ENCODE data around the gene CAMSAP1.

The CAMSAP1 gene

GRCh38 chr9:135763716-135764446, 143.5 kb downstream of the CAMSAP1 start:
- Histone ChIP-seq H3K4me3 (ENCODE audit: low read length) (no peak overlapping the region), H3K4me1 (ENCODE audit: low read length) (no peaks in the 10 kb centered on the region), H3K9ac (ENCODE audit: low read length) (no peak overlapping the region), H4K20me1 (ENCODE audit: insufficient read depth, low read length) (no peaks in the 10 kb centered on the region), H2AFZ (ENCODE audit: low read depth, low read length) (no peak overlapping the region), H3K27me3 (ENCODE audit: low read depth, low read length) (no peaks in the 10 kb centered on the region), H3K27ac (ENCODE audit: low read length) (no peak overlapping the region), H3K79me2 (ENCODE audit: low read length) (no peaks in the 10 kb centered on the region), H3K4me2 (ENCODE audit: low read length) (no peak overlapping the region), H3K9me3 (ENCODE audit: insufficient read depth, low read length) (no peaks in the 10 kb centered on the region), H3K36me3 (replicated peaks; ENCODE audit: low read depth, low read length) (no peaks in the 10 kb centered on the region)
- TF ChIP-seq EZH2phosphoT487 (IDR thresholded peaks at IDR 0.05; ENCODE audit: low read depth) (no peak), CTCF (IDR thresholded peaks at IDR 0.05; ENCODE audit: low read depth, low read length) (no peak)

- TF ChIP-seq CTCF (IDR thresholded peaks at IDR 0.05; ENCODE audit: low read depth, low read length) (no peak), EZH2phosphoT487 (IDR thresholded peaks at IDR 0.05; ENCODE audit: low read depth) (no peak)
- no peak overlapping the region for H2AFZ ChIP-seq (ENCODE audit: low read depth, low read length)
- no peak overlapping the region for H3K4me2 ChIP-seq (ENCODE audit: low read length)
- H4K20me1 ChIP-seq (ENCODE audit: insufficient read depth, low read length), result no peaks in the 10 kb centered on the region
- no peaks in the 10 kb centered on the region for H3K9me3 ChIP-seq (ENCODE audit: insufficient read depth, low read length)
- H3K27me3 ChIP-seq (ENCODE audit: low read depth, low read length), result no peaks in the 10 kb centered on the region
- no peaks in the 10 kb centered on the region for H3K79me2 ChIP-seq (ENCODE audit: low read length)
- H3K36me3 ChIP-seq (replicated peaks; ENCODE audit: low read depth, low read length), result no peaks in the 10 kb centered on the region
- no peak overlapping the region for H3K4me3 ChIP-seq (ENCODE audit: low read length)
- H3K9ac ChIP-seq (ENCODE audit: low read length), result no peak overlapping the region
- no peak overlapping the region for H3K27ac ChIP-seq (ENCODE audit: low read length)
- no peaks in the 10 kb centered on the region for H3K4me1 ChIP-seq (ENCODE audit: low read length)
Observed at GRCh38 chr9:135762921-135763320, 144.4 kb downstream of the CAMSAP1 start.

GRCh38 chr9:135761845-135762168, 145.5 kb downstream of the CAMSAP1 start:
- H4K20me1 ChIP-seq (ENCODE audit: insufficient read depth, low read length), result no peaks in the 10 kb centered on the region
- no peak overlapping the region for H3K27ac ChIP-seq (ENCODE audit: low read length)
- no peak for TF ChIP-seq CTCF (IDR thresholded peaks at IDR 0.05; ENCODE audit: low read depth, low read length)
- TF ChIP-seq EZH2phosphoT487 (IDR thresholded peaks at IDR 0.05; ENCODE audit: low read depth), result no peak
- no peak overlapping the region for H3K4me3 ChIP-seq (ENCODE audit: low read length)
- H3K9ac ChIP-seq (ENCODE audit: low read length), result no peak overlapping the region
- no peak overlapping the region for H3K4me2 ChIP-seq (ENCODE audit: low read length)
- H3K36me3 ChIP-seq (replicated peaks; ENCODE audit: low read depth, low read length), result no peaks in the 10 kb centered on the region
- H3K79me2 ChIP-seq (ENCODE audit: low read length), result no peaks in the 10 kb centered on the region
- H3K27me3 ChIP-seq (ENCODE audit: low read depth, low read length), result no peaks in the 10 kb centered on the region
- no peaks in the 10 kb centered on the region for H3K9me3 ChIP-seq (ENCODE audit: insufficient read depth, low read length)
- H2AFZ ChIP-seq (ENCODE audit: low read depth, low read length), result no peak overlapping the region
- no peaks in the 10 kb centered on the region for H3K4me1 ChIP-seq (ENCODE audit: low read length)

- Histone ChIP-seq H3K4me3 (ENCODE audit: low read length) (no peak overlapping the region), H3K79me2 (ENCODE audit: low read length) (no peaks in the 10 kb centered on the region), H3K27ac (ENCODE audit: low read length) (no peak overlapping the region), H3K4me1 (ENCODE audit: low read length) (no peaks in the 10 kb centered on the region), H4K20me1 (ENCODE audit: insufficient read depth, low read length) (no peaks in the 10 kb centered on the region), H3K27me3 (ENCODE audit: low read depth, low read length) (no peaks in the 10 kb centered on the region), H3K9me3 (ENCODE audit: insufficient read depth, low read length) (no peaks in the 10 kb centered on the region), H3K9ac (ENCODE audit: low read length) (no peak overlapping the region), H2AFZ (ENCODE audit: low read depth, low read length) (no peak overlapping the region), H3K4me2 (ENCODE audit: low read length) (no peak overlapping the region), H3K36me3 (replicated peaks; ENCODE audit: low read depth, low read length) (no peaks in the 10 kb centered on the region)
- TF ChIP-seq CTCF (IDR thresholded peaks at IDR 0.05; ENCODE audit: low read depth, low read length), result no peak
- no peak for TF ChIP-seq EZH2phosphoT487 (IDR thresholded peaks at IDR 0.05; ENCODE audit: low read depth)
Observed at GRCh38 chr9:135761150-135761844, 146.0 kb downstream of the CAMSAP1 start.

All from OCI-LY3 (cell line).